K562 (cell line): ENCODE results near the gene TMEM14C. TPM values are rescaled to one million over a fixed set of nuclear protein-coding genes. Genes with fewer than 3 reads are reported as not detected.

Experiments used
- IRF1 ChIP-seq: sonication (generic); formaldehyde crosslinking; IDR thresholded peaks from 2 replicates; pipeline ENCODE4 v1.8.0; 2022; ENCODE audit warnings: missing genetic modification reagents, mild to moderate bottlenecking, borderline replicate concordance
- MED1 ChIP-seq: sonication (generic); formaldehyde crosslinking; IDR thresholded peaks from 2 replicates; pipeline ENCODE4 v1.8.1; 2023; ENCODE audit warnings: missing genetic modification reagents, borderline replicate concordance
- MEIS2 ChIP-seq: fragments of 450-650 bp; IDR thresholded peaks from 2 replicates; pipeline ENCODE4 v1.6.1; 2014; ENCODE audit warnings: mild to moderate bottlenecking; ENCODE audit not compliant: partially characterized antibody
- NFATC3 ChIP-seq: fragments of 450-650 bp; IDR thresholded peaks from 2 replicates; pipeline ENCODE4 v1.6.1; 2017; ENCODE audit warnings: mild to moderate bottlenecking
- PHB2 ChIP-seq: fragments of 450-650 bp; IDR thresholded peaks from 2 replicates; pipeline ENCODE4 v1.6.1; 2017; ENCODE audit warnings: low read depth
- RB1 ChIP-seq: fragments of 450-650 bp; IDR thresholded peaks from 2 replicates; pipeline ENCODE4 v1.6.1; 2017; ENCODE audit warnings: low read depth, mild to moderate bottlenecking
- RNF2 ChIP-seq: sonication (generic); IDR thresholded peaks from 2 replicates; pipeline ENCODE4 v1.6.1; 2016
- SREBF1 ChIP-seq: fragments of 150-350 bp; IDR thresholded peaks from 2 replicates; pipeline ENCODE4 v1.6.1; 2014; ENCODE audit warnings: antibody characterized with exemption, low read depth, low read length, borderline replicate concordance
- STAG1 ChIP-seq: sonication (generic); formaldehyde crosslinking; IDR thresholded peaks from 2 replicates; pipeline ENCODE4 v1.5.0; 2020; ENCODE audit warnings: missing genetic modification reagents, borderline replicate concordance
- STAT6 ChIP-seq: sonication (generic); formaldehyde crosslinking; IDR thresholded peaks from 2 replicates; pipeline ENCODE4 v1.8.1; 2023; ENCODE audit warnings: mild to moderate bottlenecking, missing genetic modification reagents
- TRIM25 ChIP-seq: fragments of 450-650 bp; IDR thresholded peaks from 2 replicates; pipeline ENCODE4 v1.7.0; 2016; ENCODE audit warnings: borderline replicate concordance
- ZNF318 ChIP-seq, 2 experiments: fragments of 450-650 bp; IDR thresholded peaks; 2 replicates each; pipeline ENCODE4 v1.6.1; 2016; ENCODE audit warnings: mild to moderate bottlenecking in 2 of 2, borderline replicate concordance in 1 of 2, low read depth in 1 of 2, moderate library complexity in 1 of 2
- polyA plus RNA-seq, 8 experiments: library from polyadenylated mRNA; depleted of rRNA in 4 of 8; stranded (reverse) in 5 of 8; unstranded in 3 of 8; fragments of >200 nt; fragmentation: Nextera tagmentation in 2 of 8; fragmentation: Illumina TruSeq in 1 of 8; extraction: Ambion mirVana in 2 of 8; extraction: Trizol in 1 of 8; gene quantifications; 2 replicates each; pipeline versions ENCODE4 v1.2.1 to v1.2.3, GENCODE V29; 2011 to 2014; ENCODE audit warnings: inconsistent platforms in 1 of 8, missing spikeins in 1 of 8
- total RNA-seq, 7 experiments: library from RNA; depleted of rRNA in 6 of 7; stranded (reverse); fragments of >200 nt in 6 of 7; fragmentation: Illumina TruSeq in 2 of 7; extraction: Trizol in 2 of 7; gene quantifications; 2 replicates each; pipeline versions ENCODE4 v1.2.1 to v1.2.3, GENCODE V29; 2011 to 2021; ENCODE audit warnings: low replicate concordance in 1 of 7

TMEM14C gene
- total and polyA plus RNA-seq, 9 of the 15 experiments (the other 6 are each of a cell fraction or from before 2014, with no cell fraction given), result 151 to 496 (median 263) TPM

GRCh38 chr6:10722820-10723566 is at the start of gene TMEM14C (continued):
- TF ChIP-seq STAG1 (no peak), PHB2 (no peak), NFATC3 (no peak), MEIS2 (no peak), SREBF1 (no peak), RB1 (peak; percentile 75; the same call in 1 of the 2 replicates), ZNF318 (IDR thresholded peaks at IDR 0.05; ENCODE audit: borderline replicate concordance in 1 of 2, low read depth in 1 of 2) (peak in 1 of 2 experiments; percentile 58; a peak in 2 of 4 replicates), RNF2 (peak; percentile 83), MED1 (CRISPR knock-in tag) (no peak), IRF1 (no peak), STAT6 (CRISPR knock-in tag) (peak; percentile 45), TRIM25 (peak; percentile 79; the same call in 1 of the 2 replicates)
